ENCODE results near the gene LYRM2.

- TF ChIP-seq CTCF (conservative IDR thresholded peaks at IDR 0.05; ENCODE audit: low read depth, low read length) (no peak), EZH2 (IDR thresholded peaks at IDR 0.05; ENCODE audit: low read length, unreplicated experiment) (no peak), EZH2phosphoT487 (IDR thresholded peaks at IDR 0.05; ENCODE audit: borderline replicate concordance, low read length) (no peak)
These were observed 49.8 kb upstream of the LYRM2 start for GRCh38 chr6:89688328-89688727.

All from PC-3 (cell line).